ENCODE measurements around the gene TPT1. TPM values are rescaled to one million over a fixed set of nuclear protein-coding genes. Genes with fewer than 3 reads are reported as not detected.

The TPT1 gene
- total RNA-seq, 1 donor from 2014 or later, result 2,772 TPM

- H3K36me3 Mint-ChIP-seq, result peaks cover 26% of the 10 kb centered on the region
- no peak for DNase-seq (ENCODE audit: low spot score in 2 of 2, unreplicated experiment in 2 of 2)
- peaks cover 11% of the 10 kb centered on the region for H3K9me3 Mint-ChIP-seq
- H3K4me1 Mint-ChIP-seq, result peaks cover 6% of the 10 kb centered on the region
- H3K27me3 Mint-ChIP-seq (ENCODE audit: low read depth), result no peaks in the 10 kb centered on the region
- no peak overlapping the region for H3K4me3 Mint-ChIP-seq
- TF ChIP-seq CTCF (IDR thresholded peaks at IDR 0.05; ENCODE audit: unreplicated experiment), result no peak
- no peak overlapping the region for H3K27ac Mint-ChIP-seq
These were observed 27.0 kb upstream of the TPT1 start for GRCh38 chr13:45368005-45368404.

- peaks cover 6% of the 10 kb centered on the region for H3K4me1 Mint-ChIP-seq
- no peaks in the 10 kb centered on the region for H3K27me3 Mint-ChIP-seq (ENCODE audit: low read depth)
- peaks cover 29% of the 10 kb centered on the region for H3K36me3 Mint-ChIP-seq
- H3K4me3 Mint-ChIP-seq, result no peak overlapping the region
- DNase-seq (ENCODE audit: low spot score in 2 of 2, unreplicated experiment in 2 of 2), result no peak
- TF ChIP-seq CTCF (IDR thresholded peaks at IDR 0.05; ENCODE audit: unreplicated experiment), result no peak
- H3K27ac Mint-ChIP-seq, result no peak overlapping the region
- peaks cover 16% of the 10 kb centered on the region for H3K9me3 Mint-ChIP-seq
These were observed 26.4 kb upstream of the TPT1 start for GRCh38 chr13:45367358-45367757.

- H3K36me3 Mint-ChIP-seq, result peaks cover 37% of the 10 kb centered on the region
- no peak for DNase-seq (ENCODE audit: low spot score in 2 of 2, unreplicated experiment in 2 of 2)
- H3K4me1 Mint-ChIP-seq, result no peaks in the 10 kb centered on the region
- H3K27me3 Mint-ChIP-seq (ENCODE audit: low read depth), result no peaks in the 10 kb centered on the region
- H3K27ac Mint-ChIP-seq, result no peak overlapping the region
- no peak for TF ChIP-seq CTCF (IDR thresholded peaks at IDR 0.05; ENCODE audit: unreplicated experiment)
- H3K9me3 Mint-ChIP-seq, result peaks cover 23% of the 10 kb centered on the region
- no peak overlapping the region for H3K4me3 Mint-ChIP-seq
These were observed 24.5 kb upstream of the TPT1 start for GRCh38 chr13:45365558-45365885.

DNA sequence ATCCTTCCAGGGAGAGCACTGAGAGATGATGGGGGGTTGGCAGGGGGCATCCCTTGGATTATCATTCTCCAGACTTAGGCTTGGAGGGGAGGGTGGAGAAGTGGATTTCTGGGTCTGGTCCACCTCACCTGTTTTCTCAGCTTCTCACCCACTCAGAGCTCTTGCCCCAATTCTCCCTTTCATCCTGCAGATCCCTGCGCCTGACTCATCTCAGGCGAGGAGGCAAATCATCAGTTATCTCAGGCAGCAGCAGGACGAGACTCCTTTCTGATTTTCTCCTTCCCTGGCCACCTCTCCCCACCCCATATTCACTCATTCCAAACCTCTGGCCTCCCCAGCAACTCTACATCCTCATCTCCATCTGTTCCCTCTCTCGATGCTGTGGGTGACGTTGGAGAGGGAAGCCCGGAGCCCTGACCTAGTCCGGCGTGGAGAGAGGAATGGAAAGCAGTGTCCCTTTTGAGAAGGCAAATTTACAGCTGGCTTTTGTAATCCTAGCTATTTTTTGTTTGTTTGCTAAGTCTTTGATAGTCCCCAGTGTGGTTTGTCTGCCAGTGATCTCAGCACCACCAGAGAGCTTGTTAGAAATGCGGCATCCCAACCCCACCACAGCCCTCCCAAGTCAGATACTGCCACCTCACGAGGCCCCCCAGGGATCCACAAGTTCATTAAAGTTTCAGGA lies 24.0 kb upstream of the TPT1 start:
- no peak overlapping the region for H3K4me3 Mint-ChIP-seq
- peak overlapping the region; percentile 12 for H3K27ac Mint-ChIP-seq
- H3K9me3 Mint-ChIP-seq, result peaks cover 23% of the 10 kb centered on the region
- no peak for TF ChIP-seq CTCF (IDR thresholded peaks at IDR 0.05; ENCODE audit: unreplicated experiment)
- DNase-seq (ENCODE audit: low spot score in 2 of 2, unreplicated experiment in 2 of 2), result no peak
- H3K27me3 Mint-ChIP-seq (ENCODE audit: low read depth), result no peaks in the 10 kb centered on the region
- peaks cover 41% of the 10 kb centered on the region for H3K36me3 Mint-ChIP-seq
- H3K4me1 Mint-ChIP-seq, result no peaks in the 10 kb centered on the region

GRCh38 chr13:45362939-45363338 lies 22.0 kb upstream of the TPT1 start:
- no peaks in the 10 kb centered on the region for H3K27me3 Mint-ChIP-seq (ENCODE audit: low read depth)
- DNase-seq (ENCODE audit: low spot score in 2 of 2, unreplicated experiment in 2 of 2), result no peak
- H3K36me3 Mint-ChIP-seq, result peaks cover 45% of the 10 kb centered on the region
- TF ChIP-seq CTCF (IDR thresholded peaks at IDR 0.05; ENCODE audit: unreplicated experiment), result no peak
- H3K27ac Mint-ChIP-seq, result no peak overlapping the region
- no peaks in the 10 kb centered on the region for H3K4me1 Mint-ChIP-seq
- no peak overlapping the region for H3K4me3 Mint-ChIP-seq
- H3K9me3 Mint-ChIP-seq, result peaks cover 23% of the 10 kb centered on the region

Measured in mesothelial cell of epicardium (in vitro differentiated cells).